Measurements from ENCODE around the gene RGS21.
"Not testable (repeated sequence)": the region's sequence is repeated elsewhere in the genome, so short reads cannot be mapped to it uniquely, and the experiment has no call there.

The RGS21 gene, protein sequence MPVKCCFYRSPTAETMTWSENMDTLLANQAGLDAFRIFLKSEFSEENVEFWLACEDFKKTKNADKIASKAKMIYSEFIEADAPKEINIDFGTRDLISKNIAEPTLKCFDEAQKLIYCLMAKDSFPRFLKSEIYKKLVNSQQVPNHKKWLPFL

DNA sequence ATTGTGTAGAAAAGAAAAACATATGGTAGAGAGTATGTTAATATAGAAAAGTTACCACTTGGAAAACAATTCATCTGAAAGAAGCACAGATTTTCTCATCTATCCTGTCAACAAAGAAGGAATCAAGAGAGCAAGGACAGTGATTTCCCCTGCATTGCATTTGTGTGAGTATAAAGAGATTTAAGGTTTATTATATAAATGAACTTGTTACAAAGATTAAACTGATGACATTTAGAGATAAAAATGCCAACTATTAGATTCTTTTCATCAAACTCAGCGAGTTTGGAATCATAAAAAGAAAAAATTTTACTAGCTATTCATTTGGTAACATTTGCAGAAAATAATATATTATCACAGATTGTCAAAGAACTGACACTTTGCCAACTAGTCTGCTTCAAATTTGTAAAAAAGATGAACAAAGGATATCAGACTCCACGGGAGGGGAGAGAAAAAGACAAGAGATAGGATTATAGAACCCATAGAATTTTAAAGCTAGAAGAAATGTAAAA, at the start of gene RGS21:
Gene RGS21 (plus strand): TSS at position 51 of the 509 bp plus-strand sequence. CDS start 26,045 bp downstream, outside the sequence.
- no peak for DNase-seq

DNA sequence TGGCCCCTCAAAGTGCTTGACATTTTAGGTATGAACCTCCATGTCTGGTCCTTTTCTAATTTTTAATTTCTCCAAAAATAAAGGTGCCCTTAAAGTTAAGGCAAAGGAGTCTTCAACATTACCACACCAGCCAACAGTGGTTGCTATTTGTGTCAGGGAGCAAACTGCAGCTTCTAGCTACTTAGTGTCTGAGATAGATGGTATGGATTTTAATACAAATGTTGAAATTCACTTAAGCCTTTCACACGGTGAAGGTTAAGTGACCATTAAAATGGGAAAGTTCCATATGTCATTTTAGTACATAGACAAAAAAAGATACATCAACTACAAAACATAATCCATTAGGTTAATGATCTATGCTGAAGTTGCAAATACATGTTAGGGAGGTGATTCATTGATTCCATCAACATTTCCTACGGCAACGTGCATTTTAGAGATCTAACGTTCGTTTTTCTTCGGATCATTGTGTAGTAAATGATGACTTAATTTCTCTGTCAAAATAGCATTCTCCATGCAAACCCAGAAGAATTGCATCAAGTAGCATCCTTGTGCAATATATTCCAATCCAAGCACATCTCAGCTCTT, 48.2 kb upstream of the RGS21 start:
- DNase-seq: no peak

DNA sequence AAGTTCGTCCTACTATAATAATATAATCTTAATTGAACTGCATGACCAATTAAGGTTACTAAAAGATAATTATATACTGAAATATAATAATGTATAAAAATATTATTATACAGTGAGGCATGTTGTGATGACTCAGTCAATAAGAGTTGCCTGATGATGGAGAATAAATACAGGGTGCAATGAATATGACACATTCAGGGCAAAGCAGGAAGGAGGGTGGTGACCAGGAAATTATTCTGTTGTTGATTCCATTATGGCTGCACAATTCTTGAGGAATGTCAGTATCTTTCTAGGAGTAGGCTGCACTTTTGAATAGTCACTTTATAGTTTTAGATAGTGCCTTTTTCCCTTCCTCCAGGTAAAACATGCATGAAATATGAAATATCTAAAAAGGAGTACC, 46.4 kb upstream of the RGS21 start:
- no peak for DNase-seq

DNA sequence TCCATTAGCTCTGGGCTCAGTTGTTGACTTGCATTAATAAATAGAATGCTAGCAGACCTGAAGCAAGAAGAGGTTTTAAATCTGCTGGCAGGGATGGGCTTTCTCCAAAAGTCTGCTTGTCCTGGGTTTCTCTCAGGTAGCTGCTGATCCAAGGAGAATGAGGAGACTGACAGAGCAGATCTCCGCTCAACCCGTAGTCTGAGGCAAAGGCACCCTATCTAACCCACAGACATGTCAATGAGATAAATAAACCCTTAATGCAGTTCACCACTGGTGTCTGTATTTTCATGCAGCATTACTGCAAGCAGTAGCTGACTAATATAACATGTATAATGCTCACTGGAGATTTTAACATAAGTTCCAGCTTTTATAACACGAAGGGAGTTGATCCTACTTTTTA, 44.1 kb upstream of the RGS21 start:
- no peak for DNase-seq

DNA sequence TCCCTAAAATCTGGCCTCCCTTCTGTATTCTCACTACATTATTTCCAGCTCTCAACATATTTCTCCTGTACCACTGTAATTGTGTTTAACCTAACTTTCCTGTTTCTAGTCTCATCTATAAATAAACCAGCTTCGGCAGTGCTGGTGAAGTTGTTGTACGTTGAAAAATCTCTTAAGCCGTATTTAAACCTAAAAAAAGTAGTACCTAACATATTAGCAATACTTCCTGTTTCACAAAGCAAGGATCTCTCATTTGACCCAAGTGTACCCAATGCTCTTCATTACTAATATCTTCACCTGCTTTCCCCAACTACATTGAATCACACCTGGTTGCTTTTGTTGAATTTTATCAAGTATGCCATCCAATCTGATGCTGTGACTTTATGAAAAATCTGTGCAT, 42.2 kb upstream of the RGS21 start:
- no peak for DNase-seq

DNA sequence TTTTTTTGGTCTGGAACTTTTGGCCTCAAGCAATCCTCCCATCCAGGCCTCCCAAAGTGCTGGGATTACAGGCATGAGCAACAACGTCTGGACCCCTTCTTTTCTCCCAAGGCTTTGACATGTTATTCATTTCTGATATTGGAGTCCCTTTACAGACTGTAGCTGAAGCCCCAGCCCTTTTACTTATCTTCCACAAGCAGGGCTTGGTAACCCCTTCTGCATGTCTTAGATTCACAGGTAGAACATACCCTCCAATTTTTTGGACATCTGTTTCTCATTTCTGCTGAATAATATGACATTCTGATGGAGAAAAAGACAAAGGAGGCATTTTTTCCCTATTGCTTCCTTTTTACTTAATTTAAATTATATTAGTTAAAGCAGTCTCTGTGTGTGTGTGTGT, 39.2 kb upstream of the RGS21 start:
- no peak for DNase-seq

DNA sequence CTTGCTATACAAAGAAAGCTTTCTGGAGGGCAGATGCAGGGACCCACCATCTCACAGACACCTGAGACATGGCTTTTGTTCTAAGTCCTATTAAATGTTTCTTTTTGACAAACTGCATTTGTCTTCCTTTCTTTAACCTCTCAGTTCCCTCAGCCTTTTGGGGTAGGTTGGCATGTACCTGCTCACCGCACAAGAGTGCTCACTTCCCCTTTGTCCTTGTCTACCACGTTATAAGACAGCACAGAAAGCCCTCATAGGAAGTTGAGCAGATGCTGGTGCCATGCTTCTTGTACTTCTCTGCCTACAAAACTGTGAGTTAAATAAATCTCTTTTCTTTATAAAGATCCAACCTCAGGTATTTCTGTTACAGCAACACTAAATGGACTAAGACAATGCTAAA, 31.9 kb upstream of the RGS21 start:
- no peak for DNase-seq

DNA sequence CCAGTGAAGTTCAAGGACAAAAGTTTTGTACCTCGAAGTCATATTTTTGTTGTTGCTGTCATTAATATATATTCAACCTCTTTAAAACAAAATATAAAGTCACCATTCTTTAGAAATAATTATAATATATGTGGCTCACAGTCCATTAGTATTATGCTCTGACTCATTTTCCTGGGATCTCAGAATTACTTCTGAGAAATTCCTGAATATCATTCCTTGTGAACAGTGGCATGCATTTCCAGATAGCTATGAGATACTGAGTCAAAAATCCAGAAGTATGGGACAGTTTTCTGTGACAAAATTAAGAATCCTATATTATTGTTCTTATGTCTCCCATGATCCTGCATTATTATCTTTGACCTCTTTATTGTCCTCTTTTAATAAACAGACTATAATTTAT, 13.8 kb upstream of the RGS21 start:
- no peak for DNase-seq

DNA sequence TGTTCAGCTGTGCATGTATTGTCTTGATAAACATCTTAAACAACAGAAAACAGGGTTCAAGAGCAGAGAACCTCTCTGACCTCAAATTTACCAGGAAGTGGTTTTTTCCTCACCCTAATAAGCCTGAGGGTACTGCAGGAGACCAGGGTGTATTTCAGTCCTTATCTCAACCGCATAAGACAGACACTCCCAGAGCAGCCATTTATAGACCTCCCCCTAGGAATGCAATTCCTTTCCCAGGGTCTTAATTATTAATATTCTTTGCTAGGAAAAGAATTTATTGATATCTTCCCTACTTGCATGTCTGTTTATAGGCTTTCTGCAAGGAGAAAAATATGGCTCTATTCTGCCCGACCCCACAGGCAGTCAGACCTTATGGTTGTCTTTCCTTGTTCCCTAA, 8.5 kb upstream of the RGS21 start:
- not testable (repeated sequence) for DNase-seq

DNA sequence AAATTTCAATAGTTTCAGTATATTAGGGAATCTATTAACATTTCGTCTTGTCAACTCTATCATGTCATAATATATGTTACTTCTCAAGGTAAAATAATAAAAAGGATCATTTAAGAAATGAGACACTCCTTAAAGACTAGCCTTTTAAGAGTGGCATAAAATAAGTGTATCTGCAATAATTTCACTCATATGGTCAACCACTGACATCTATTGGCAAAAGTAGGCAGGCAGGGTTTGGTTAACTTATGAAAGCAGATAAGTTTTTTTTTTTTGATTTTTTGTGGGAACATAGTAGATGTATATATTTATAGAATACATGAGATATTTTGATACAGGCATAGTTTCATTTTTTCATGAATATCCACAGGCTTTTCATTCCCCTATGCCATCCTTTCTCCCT, 5.5 kb upstream of the RGS21 start:
- DNase-seq: peak in 1 of 56 donors; percentile 0

DNA sequence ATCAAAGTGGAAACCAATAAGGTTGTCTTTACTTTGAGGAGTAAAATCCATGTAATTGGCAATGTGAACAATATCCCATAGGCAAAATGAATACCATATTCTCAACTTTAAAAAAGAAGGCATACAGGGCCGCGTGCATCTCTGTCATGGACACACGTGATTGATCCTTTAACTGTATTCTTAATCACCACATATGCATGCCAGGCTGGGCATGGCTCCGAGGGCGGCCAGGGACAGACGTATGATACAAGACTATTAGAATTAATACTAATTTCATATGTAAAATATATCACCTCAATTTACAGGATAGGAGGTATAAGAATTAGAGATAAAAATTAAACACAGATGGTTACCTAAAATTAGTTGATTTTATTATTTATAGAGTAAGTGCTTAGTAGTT, 11.2 kb downstream of the RGS21 start:
- no peak for DNase-seq

DNA sequence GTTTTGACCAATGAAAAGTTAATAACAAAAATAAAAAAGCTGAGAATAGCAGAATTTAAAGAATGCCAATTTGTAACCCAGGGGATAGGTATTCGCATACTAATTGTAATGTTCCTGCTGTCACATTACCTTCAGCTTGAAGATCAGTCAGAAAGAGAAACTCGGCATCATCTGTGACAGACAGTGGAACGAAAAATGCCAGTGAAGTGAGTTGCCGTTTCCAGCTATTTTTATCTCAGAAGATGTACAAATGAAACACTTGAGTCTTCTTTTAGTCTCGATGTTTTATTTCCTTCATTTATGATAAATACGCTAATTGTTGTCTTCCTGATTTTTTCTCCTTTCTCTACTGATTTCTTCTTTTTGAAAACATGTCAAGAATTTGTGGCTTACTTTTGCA, 26.1 kb downstream of the RGS21 start:
- DNase-seq: no peak

DNA sequence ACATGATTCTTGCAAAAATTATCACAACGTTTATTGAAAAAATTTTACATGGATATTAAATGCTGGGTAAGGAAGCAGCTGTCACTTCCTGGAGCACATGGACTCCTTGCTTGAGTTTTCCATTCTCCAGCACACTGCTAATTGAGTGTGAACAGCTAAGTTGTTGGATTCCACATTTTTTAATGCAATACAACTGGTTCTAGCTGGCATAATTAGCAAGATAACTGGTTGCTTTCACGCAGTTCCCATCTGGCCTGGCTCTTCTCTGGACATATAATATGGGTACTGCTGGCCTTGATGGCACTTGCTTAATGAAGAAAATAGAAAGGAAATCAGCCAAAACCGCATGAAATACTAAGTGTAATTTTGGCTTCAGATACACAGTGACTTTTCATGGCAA, 26.6 kb downstream of the RGS21 start:
- DNase-seq: no peak

DNA sequence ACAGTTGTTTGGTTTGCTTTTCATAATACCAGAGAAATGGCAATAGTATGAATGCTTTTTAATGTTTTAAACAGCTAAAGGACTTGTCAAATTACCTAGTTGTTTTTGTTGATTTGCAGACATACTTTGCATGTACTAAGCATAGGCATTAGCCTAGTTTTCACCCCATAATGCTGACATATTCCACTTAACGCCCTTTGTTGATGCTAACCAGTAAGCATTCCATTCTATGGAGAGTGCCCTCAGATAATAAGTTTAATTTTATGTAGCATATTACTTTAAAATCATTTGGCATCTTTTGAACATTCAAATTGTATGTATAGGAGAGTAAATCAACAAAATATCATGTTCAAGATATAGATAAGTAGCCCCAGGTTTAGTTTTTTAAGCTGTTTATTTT, 32.5 kb downstream of the RGS21 start:
- DNase-seq: no peak

DNA sequence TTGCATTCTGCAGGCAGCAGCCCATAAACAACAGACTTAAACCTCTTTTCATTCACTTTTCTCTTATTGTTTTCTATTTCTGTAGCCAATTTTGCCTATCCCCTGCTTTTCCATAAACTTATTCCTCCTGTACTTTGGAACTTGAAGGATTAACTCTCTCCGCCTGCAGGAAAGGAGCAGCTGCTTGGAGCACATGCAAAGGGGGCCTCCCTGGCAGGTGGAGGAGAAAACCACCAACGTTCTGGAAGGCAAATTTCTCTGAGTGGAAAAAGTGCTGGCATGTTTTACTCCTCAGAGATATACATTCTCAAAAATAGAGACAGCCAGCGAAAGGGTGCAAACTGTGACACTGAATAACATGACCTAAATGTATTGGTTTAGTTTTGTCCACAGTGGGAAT, 33.6 kb downstream of the RGS21 start:
- no peak for DNase-seq

DNA sequence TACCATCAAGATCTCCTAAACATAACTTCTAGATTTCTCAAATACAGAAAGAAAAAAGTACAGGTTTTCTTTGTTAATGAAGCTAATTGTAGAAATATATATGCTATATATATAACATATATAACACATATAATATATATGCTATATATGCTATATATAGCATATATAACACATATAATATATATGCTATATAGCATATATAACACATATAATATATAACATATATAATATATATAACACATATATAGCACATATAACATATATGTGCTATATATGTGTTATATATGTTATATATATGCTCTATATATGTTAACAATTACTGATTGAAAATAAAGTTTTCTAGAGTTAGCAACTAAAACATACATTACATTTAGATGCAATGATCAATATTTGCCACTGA, 34.8 kb downstream of the RGS21 start:
- no peak for DNase-seq

DNA sequence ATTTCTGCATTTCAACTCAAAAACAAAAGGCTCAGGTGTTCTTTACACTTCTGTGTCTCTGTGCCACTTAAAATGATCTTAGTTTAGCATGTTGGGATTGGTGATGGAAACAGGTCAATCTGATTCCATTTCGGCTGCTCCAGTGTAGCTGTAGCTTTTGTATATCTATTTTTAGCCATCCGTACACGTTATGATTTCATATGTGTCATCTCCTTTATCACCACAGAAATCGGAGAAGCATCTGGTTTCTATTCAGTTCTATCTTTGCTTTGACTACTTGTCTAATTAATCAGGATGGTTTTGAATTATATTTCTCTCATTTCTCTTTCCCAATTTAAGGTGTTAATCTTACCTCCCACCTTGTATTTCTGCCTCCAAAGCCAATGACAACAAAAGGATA, 41.1 kb downstream of the RGS21 start:
- no peak for DNase-seq

DNA sequence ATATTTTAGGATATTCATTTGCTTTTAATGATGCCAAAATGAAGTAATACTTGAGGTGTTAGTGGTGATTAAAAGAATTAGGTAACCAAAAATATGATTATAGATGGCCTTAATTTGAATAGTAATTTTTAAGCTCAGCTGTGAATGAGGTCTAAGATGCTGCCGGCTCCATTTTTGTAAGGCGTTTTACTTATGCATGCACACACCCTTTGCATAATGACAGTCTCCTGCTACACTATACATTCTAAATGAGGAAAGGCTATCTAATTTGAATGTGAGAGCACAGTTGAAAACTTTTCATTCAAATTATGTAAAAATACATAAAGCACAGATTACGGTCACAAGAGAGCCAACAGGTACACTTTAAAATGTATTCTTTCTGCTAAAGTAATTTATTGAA, 41.6 kb downstream of the RGS21 start:
- DNase-seq: no peak

DNA sequence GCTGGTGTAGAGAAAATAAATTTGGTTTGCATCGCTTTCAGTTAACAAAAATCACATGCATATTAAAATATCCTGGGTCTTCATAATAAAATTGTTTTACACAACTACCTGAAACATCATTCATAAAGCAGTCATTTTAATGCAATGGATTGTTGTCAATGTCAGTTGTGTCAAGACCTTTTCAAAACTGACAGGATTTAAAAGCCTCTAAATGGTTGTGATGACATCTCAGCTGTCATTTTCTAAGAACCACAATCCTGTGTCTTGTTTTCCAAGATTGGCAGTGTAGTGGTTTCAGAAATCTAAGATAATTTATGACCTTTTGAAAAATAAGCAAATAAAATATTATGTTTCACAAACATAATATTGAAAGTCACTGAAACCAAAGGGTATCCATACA, 42.0 kb downstream of the RGS21 start:
- DNase-seq: no peak

DNA sequence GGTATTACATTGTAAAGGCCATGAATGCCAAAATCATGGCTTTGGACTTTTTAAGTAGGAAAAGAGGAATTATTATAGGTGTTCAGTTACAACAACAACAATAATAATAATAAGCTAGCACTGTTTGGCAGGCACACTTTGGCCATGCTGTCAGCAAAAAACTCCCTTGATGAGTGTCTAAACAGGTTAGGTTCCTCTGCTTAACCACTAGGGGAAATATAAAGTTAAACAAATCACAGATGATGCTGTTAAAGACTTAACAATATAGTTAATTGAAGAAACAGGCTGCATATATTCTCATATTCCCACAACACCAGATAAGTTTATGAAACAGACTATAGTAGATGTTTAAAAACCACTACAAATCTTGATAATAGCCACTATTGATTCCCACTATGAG, 46.4 kb downstream of the RGS21 start:
- no peak for DNase-seq

DNA sequence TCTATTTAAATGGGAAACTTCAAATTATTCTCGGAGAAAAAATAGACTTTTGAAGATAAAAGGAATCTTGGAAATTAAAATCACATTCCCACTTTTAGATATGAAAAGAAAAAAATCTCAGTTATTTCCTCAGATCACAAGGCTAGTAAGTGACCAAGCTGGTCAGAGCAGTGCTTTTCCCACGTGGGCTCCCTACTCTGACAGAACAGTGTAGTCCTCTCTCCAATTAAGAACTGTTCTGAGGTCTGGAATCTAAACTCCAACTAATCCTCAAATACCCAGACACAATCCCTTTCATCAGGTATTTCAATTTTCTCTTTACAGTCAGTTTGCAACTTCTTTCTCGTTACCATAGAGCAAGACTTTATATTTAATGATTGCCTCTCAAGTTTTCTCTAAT, 50.6 kb downstream of the RGS21 start:
- no peak for DNase-seq

DNA sequence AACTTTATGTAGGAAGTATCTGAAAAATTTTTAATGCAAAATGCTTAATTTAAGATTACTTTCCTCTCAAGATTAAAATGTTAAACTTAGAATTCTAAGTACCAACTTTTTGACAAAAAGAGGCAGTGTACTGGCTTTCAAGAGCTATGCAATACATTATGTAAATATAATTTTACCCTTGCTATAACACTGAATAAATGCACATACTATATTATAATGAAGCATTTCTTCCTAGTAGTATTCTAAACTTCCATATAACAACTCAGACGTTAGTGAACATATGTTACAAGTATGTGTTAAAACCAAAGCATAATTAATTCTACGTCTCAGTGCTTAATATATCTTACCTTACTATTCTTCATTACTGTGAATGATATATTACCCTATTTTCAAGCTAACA, 58.5 kb downstream of the RGS21 start:
- no peak for DNase-seq

DNA sequence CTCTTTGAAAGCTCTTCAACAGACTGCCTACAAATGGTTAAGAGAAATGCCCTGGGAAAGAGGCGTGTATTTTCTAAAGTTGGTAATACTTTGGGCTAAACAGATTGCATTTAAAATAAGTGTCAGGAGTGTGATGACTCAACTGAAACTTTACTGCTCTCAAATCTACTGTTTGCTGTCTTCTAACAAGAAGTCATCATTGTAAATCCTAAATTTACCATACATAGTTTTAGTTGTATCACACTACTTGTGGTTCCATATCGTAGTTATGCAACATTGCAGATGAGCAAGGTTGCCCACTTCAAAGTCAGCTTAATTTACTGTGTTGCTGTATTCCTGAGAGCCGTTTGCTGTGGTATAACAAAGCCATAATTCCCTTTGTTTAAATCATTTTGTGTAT, 59.6 kb downstream of the RGS21 start:
- no peak for DNase-seq

DNA sequence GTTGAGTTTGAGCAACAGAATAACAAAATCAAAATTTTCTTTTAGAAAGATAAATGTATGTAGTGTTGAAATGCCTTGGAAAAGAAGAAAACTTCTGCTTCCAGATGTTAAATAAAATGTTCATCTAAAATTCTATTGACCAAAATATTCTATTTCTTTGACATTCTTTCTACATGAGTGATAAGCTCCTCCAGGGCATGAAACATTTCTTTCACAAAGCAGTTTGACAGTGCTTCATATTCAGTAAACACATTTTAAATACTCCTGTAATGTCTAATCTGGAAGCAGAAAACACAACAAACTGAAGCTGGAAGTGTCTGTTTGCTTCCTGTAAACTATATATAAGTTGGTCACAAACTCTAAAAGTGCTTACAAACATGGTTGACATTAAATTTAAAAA, 61.5 kb downstream of the RGS21 start:
- DNase-seq: no peak
